OCI-LY7 (cell line): ENCODE data around the gene ACSL4.

ENCODE experiments used
- EZH2phosphoT487 ChIP-seq: fragments of 200-600 bp; sonication (generic); IDR thresholded peaks from 2 replicates; pipeline ENCODE4 v1.6.1; 2018; ENCODE audit warnings: low read depth, borderline replicate concordance, mild to moderate bottlenecking, mixed run types, antibody characterized with exemption, low read length, moderate library complexity, mixed read lengths
- TF ChIP-seq, protein P1 (sequence below): fragments of 200-600 bp; sonication (generic); conservative IDR thresholded peaks from 2 replicates; pipeline ENCODE4 v1.5.1; 2014; ENCODE audit warnings: mild to moderate bottlenecking, antibody characterized with exemption, low read length, moderate library complexity, mixed read lengths

DNA sequence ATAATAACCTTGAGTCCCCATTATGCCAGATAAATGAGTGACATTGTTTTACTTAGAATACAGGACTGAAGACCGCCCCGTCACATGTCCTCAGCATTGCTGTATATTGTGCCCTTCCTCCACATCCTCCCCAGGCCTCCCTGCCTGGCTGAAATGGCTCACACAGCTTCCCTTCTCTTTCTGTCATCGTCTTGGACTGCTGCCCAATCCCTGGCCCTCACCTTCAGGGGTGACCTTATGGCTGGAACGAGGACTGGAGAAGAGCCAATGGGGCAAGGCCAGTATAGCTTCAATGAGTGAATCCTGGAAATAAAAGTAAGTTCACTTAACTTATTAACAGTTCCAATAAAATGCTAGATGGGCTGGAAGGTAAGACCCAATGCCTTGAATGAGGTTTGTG, 110.8 kb downstream of the ACSL4 start:
- TF ChIP-seq, protein P1, sequence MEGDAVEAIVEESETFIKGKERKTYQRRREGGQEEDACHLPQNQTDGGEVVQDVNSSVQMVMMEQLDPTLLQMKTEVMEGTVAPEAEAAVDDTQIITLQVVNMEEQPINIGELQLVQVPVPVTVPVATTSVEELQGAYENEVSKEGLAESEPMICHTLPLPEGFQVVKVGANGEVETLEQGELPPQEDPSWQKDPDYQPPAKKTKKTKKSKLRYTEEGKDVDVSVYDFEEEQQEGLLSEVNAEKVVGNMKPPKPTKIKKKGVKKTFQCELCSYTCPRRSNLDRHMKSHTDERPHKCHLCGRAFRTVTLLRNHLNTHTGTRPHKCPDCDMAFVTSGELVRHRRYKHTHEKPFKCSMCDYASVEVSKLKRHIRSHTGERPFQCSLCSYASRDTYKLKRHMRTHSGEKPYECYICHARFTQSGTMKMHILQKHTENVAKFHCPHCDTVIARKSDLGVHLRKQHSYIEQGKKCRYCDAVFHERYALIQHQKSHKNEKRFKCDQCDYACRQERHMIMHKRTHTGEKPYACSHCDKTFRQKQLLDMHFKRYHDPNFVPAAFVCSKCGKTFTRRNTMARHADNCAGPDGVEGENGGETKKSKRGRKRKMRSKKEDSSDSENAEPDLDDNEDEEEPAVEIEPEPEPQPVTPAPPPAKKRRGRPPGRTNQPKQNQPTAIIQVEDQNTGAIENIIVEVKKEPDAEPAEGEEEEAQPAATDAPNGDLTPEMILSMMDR, result no peak
- TF ChIP-seq EZH2phosphoT487, result no peak
